HG02588 (cell line): Measurements from ENCODE around the gene PGM2.
"Not testable (repeated sequence)": the region's sequence is repeated elsewhere in the genome, so short reads cannot be mapped to it uniquely, and the experiment has no call there.

ENCODE experiments used
- ATAC-seq: cut with Tn5 transposase; IDR thresholded peaks from one replicate; pipeline ENCODE4 v1.9.1; 2021; ENCODE audit warnings: mild to moderate bottlenecking, moderate library complexity; ENCODE audit not compliant: unreplicated experiment

PGM2 gene

GRCh38 chr4:37826295-37827029, at the start of gene PGM2:
Gene PGM2, plus strand, starts transcription at chr4:37826686. Its CDS starts 47 bp downstream, at chr4:37826733.
- ATAC-seq = peak; percentile 96

DNA sequence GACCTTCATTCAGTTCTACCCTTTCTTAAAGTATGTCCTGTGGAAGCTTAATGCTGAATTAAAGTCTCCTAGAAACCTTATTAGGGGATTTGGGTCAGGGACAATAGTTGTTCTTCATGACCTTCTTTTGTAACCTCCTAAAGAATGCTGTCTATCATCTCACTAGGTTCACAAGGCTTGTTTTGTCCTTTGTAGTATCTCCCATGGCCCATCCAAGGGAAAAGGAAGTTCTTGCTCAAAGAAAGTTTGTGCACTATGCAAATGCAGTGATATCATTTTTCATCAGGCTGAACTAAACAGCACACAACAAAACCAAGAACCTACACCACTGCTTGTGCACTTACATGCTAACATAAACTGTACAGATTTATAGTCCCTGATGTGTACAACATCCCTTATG, 46.6 kb upstream of the PGM2 start:
- ATAC-seq = no peak

DNA sequence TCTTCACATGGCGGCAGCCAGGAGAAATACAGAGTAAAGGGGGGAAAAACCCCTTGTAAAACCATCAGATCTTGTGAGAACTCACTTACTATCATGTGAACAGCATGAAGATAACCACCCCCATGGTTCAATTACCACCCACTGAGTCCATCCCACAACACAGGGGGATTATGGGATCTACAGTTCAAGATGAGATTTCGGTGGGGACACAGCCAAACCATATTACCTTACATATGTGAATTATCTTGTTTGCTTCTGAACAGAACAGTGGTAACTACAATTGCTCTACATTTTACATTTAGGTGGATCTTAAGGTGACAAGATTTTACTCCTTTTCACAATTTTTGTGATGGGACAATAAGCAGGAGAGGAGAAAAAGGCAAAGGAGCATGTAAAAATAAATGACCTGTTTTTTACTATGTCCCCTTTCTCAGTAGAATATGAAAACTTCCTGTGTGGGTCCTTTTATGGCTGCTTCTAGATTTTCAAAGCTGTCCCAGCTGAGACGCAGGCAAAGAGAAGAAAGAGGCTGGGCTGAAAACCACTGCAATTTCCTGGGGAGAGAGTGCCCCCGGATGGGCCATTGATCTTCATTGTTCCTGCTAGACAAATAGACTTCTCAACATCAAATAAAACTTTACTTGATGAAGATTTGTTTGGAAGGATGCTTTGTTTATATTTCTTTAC, 45.9 kb upstream of the PGM2 start:
- ATAC-seq = no peak

DNA sequence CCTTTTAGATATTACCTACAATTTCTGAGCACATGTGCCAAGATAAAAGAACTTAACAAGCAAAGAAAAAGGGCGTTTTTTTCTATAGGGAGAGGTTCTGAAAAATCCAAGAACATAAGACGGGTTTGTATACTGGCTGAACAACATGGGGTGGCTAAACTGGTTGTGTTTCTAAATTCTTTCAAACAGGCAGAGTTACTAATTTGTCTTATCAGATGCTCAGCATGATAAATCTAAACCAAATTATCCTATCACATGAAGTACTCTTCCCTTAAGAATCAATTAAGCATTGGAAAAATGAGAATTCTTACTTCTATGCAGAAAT, 45.4 kb upstream of the PGM2 start:
- ATAC-seq = no peak

DNA sequence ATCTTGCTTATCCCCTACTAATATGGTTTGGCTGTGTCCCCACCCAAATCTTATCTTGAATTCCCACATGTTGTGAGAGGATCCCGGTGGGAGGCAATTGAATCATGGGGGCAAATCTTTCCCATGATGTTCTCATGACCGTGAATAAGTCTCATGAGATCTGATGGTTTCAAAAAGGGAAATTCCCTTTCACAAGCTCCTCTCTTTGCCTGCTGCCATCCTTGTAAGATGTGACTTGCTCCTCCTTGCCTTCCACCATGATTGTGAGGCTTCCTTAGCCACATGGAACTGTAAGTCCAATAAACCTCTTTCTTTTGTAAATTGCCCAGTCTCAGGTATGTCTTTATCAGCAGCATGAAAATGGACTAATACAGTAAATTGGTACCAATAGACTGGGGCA, 40.2 kb upstream of the PGM2 start:
- not testable (repeated sequence) for ATAC-seq

DNA sequence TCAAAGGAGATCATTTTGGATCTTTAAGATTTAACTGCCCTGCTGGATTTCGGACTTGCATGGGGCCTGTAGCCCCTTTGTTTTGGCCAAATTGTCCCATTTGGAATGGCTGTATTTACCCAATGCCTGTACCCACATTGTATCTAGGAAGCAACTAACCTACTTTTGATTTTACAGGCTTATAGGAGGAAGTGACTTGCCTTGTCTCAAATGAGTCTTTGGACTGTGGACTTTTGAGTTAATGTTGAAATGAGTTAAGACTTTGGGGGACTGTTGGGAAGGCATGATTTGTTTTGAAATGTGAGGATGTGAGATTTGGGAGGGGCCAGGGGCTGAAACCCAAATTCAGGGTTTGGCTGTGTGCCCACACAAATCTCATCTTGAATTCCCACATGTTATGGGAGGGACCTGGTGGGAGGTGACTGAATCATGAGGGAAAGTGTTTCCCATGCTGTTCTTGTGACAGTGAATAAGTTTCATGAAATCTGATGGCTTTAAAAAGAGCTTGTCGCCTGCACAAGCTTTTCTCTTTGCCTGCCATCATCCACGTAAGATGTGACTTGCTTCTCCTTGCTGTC, 38.5 kb upstream of the PGM2 start:
- not testable (repeated sequence) for ATAC-seq

DNA sequence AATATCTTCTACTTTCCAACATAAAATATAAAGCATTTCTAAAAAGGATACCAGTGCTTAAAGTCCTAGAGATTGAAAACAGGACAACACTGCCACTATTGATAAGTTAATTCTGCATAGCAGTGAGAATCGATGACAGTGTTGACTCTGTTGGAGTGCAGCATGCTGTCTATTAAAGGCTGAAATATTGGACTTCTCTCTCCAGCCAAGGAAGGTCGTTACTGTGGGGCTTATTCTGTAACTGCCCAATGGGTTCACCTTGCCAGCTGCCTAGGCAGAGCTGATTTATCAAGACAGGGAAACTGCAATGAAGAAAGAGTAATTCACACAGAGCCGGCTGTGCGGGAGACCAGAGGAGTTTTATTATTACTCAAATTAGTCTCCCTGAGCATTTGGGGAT, 37.7 kb upstream of the PGM2 start:
- no peak for ATAC-seq

DNA sequence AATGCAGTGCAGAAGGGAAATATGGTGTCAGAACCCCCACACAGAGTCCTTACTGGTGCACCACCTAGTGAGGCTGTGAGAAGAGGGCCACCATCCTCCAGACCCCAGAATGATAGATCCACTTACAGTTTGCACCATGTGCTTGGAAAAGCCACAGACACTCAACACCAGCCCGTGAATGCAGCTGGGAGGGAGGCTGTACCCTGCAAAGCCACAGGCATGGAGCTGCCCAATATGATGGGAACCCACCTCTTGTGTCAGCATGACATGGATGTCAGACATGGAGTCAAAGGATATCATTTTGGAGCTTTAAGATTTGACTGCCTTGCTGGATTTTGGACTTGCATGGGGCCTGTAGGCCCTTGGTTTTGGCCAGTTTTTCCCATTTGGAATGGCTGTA, 34.2 kb upstream of the PGM2 start:
- no peak for ATAC-seq

DNA sequence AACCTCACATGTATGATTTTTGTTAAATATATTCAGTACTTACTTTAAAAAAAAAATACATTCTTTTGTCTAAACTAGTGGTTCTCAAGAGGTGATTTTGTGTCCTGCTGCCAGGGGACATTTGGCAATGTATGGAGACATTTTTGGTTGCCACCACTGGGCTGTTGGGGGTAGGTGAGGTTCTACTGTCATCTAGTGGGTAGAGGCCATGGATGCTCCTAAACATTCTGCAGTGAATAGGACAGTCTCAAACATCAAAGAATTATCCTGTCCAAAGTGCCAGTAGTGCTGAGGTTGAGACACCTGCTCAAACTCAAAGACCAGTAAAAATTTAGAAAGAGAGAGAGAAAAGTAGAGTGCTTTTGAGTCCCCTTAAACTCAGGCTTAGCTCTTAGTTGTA, 32.9 kb upstream of the PGM2 start:
- ATAC-seq = no peak

- ATAC-seq = no peak
These were observed 32.4 kb upstream of the PGM2 start for GRCh38 chr4:37794056-37794455.

- ATAC-seq = no peak
These were observed 30.8 kb upstream of the PGM2 start for GRCh38 chr4:37795581-37796195.

DNA sequence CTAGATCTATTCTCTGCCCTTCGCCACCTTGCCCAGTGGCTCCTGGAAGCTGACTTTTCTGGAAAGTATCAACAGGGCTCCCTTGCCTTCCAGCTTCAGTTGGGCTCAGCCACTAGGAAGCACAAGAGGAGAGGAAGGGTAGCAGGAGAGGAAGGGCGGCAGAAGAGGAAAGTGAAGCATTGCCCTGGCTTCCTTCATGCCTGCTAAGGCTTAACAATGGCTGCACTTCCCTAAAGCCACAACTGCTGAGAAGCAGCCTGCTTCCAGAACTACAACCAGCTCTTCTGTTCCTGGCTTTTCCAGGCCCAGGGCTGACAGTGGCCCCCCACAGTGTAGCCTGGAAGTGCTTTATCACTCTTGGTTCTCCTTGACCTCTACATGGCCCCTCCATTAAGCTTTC, 29.1 kb upstream of the PGM2 start:
- no peak for ATAC-seq

DNA sequence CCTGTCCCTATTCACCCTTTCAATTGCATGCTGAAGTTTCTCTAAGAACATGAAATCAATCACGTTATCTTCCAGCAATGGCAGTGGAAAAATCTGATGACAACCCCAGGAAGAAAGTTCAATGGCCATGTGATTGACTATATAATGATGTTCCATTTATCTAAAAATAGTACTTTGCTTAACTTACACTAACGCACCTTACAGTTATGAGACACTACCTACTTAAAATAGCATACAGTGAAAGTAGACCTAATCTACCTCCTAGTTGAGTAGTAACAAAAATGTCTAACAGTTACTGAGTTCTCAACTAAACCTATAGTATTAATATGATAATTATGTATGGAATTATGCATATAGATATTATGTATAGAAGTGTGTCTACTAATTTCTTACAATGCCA, 28.6 kb upstream of the PGM2 start:
- no peak for ATAC-seq

- no peak for ATAC-seq
These were observed 27.9 kb upstream of the PGM2 start for GRCh38 chr4:37798616-37799015.

GRCh38 chr4:37799941-37800554, 26.4 kb upstream of the PGM2 start:
- ATAC-seq = no peak

- no peak for ATAC-seq
These were observed 24.3 kb upstream of the PGM2 start for GRCh38 chr4:37802068-37802666.

DNA sequence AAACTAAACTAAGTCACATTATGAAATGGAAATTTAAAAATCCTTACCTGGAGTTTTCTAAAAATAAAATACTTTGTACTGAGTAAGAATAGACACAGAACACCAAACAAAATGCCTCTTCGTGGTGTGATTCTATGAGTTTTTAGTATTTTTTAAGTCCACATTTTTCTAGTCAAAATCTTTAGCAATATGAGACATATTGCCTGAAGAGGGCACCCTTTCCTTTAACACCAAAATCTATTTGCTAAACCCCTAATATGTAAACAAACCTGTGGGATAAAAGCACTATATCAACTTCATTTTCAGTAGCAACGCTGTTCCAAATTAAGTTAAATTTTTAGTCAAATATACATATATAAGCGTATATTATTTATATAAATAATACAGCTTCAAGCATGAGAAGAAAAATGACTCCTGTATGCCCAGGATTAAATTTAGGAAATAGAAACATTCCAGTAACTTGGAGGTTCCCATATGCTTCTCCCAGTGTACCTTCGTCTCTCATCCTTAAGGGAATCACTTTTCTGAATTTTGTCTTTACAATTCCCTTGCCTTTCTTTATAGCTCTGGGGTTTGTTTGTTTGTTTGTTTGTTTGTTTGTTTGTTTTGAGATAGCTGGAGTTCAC, 23.0 kb upstream of the PGM2 start:
- no peak for ATAC-seq

- ATAC-seq = no peak
These were observed 21.4 kb upstream of the PGM2 start for GRCh38 chr4:37805091-37805490.

GRCh38 chr4:37812713-37813112, 13.8 kb upstream of the PGM2 start:
- no peak for ATAC-seq

GRCh38 chr4:37815591-37815990, 10.9 kb upstream of the PGM2 start:
- no peak for ATAC-seq

GRCh38 chr4:37816006-37816405, 10.5 kb upstream of the PGM2 start:
- no peak for ATAC-seq
